Suprapubic skin (tissue), 4 donors: ENCODE data around the gene ELK4. TPM values are rescaled to one million over a fixed set of nuclear protein-coding genes. Genes with fewer than 3 reads are reported as not detected.

Experiments used
- DNase-seq, 2 donors: peaks; one replicate each; pipeline ENCODE4 v3.0.0-alpha.2; 2019; ENCODE audit warnings: low spot score in 2 of 2
- H3K27ac ChIP-seq: fragments of 200-600 bp; sonication (generic); one replicate; pipeline ENCODE4 v1.5.1; 2019
- H3K27me3 ChIP-seq: fragments of 200-600 bp; sonication (generic); one replicate; pipeline ENCODE4 v1.5.1; 2019
- H3K36me3 ChIP-seq: fragments of 200-600 bp; sonication (generic); one replicate; pipeline ENCODE4 v1.5.1; 2019
- H3K4me1 ChIP-seq: fragments of 200-600 bp; sonication (generic); one replicate; pipeline ENCODE4 v1.5.1; 2019
- H3K4me3 ChIP-seq: fragments of 200-600 bp; sonication (generic); one replicate; pipeline ENCODE4 v1.5.1; 2019; ENCODE audit warnings: mild to moderate bottlenecking
- H3K9me3 ChIP-seq: fragments of 200-600 bp; sonication (generic); one replicate; pipeline ENCODE4 v1.5.1; 2019
- CTCF ChIP-seq, 2 donors: fragments of 200-600 bp in 1 of 2; fragments of 450-650 bp in 1 of 2; sonication (generic) in 1 of 2; IDR thresholded peaks; one replicate each; pipeline ENCODE4 v1.5.1; 2016 to 2019; ENCODE audit warnings: antibody characterized with exemption in 2 of 2, mild to moderate bottlenecking in 1 of 2, moderate library complexity in 1 of 2
- EP300 ChIP-seq: sonication (generic); formaldehyde crosslinking; IDR thresholded peaks from one replicate; pipeline ENCODE4 v1.6.1; 2017; ENCODE audit warnings: antibody characterized with exemption
- POLR2A ChIP-seq, 2 donors: fragments of 450-650 bp; IDR thresholded peaks; one replicate each; pipeline ENCODE4 v1.6.1; 2017; ENCODE audit warnings: antibody characterized with exemption in 2 of 2, mild to moderate bottlenecking in 2 of 2, moderate library complexity in 2 of 2
- POLR2AphosphoS5 ChIP-seq, 3 donors: sonication (generic); formaldehyde crosslinking; IDR thresholded peaks; one replicate each; pipeline ENCODE4 v1.6.1; 2017; ENCODE audit warnings: antibody characterized with exemption in 3 of 3
- WGBS: methylation state at CpG from one replicate; pipeline ENCODE4 v1.1.5; 2018; 5-methylcytosine and 5-hydroxymethylcytosine counted together
- total RNA-seq, 4 donors: library from RNA; depleted of rRNA; stranded (reverse); fragments of >200 nt; gene quantifications; one replicate each; pipeline ENCODE4 v1.1.0, GENCODE V29; 2016

The ELK4 gene
- 10 to 100 TPM; 30.9 to 52.6 (median 43.8) TPM for total RNA-seq

- DNase-seq, result peak; percentile 99
- Histone ChIP-seq H3K27me3 (no peaks in the 10 kb centered on the region), H3K9me3 (no peaks in the 10 kb centered on the region), H3K4me3 (peak within 1 kb of the TSS; percentile 78), H3K36me3 (no peaks in the 10 kb centered on the region), H3K27ac (peak within 1 kb of the TSS; percentile 100), H3K4me1 (peaks cover 59% of the 10 kb centered on the region)
- peak; percentile 29 to 79 for TF ChIP-seq POLR2A (IDR thresholded peaks at IDR 0.05)
- peak; percentile 56 to 80 for TF ChIP-seq CTCF (IDR thresholded peaks at IDR 0.05)
- TF ChIP-seq EP300, result no peak
- peak; percentile 62 to 96 (median 91) for TF ChIP-seq POLR2AphosphoS5 (IDR thresholded peaks at IDR 0.05)
- under 1% methylated on average over 38 of the region's 83 CpGs for WGBS
Measured at GRCh38 chr1:205631768-205632668, at the start of gene ELK4. ELK4 (minus strand) TSS chr1:205632011; CDS start chr1:205623882, 8,129 bp downstream.

- WGBS, result 56% methylated on average over 3 of the region's 3 CpGs
- Histone ChIP-seq H3K27ac (no peak overlapping the region), H3K27me3 (no peaks in the 10 kb centered on the region), H3K36me3 (no peaks in the 10 kb centered on the region), H3K9me3 (no peaks in the 10 kb centered on the region), H3K4me1 (peaks cover 31% of the 10 kb centered on the region), H3K4me3 (no peak overlapping the region)
- TF ChIP-seq POLR2AphosphoS5 (IDR thresholded peaks at IDR 0.05) (no peak), POLR2A (IDR thresholded peaks at IDR 0.05) (no peak), EP300 (no peak)
- DNase-seq, result no peak
Measured at GRCh38 chr1:205681364-205681763, 49.6 kb upstream of the ELK4 start.

GRCh38 chr1:205680073-205680851 lies 48.5 kb upstream of the ELK4 start, which contains the start of gene SLC45A3:
SLC45A3 (minus strand) TSS chr1:205680509; CDS start chr1:205664656, 15,853 bp downstream.
- Histone ChIP-seq H3K36me3 (no peaks in the 10 kb centered on the region), H3K27me3 (no peaks in the 10 kb centered on the region), H3K9me3 (no peaks in the 10 kb centered on the region), H3K27ac (peak within 1 kb of the TSS; percentile 51), H3K4me3 (peak within 1 kb of the TSS; percentile 84), H3K4me1 (peaks cover 31% of the 10 kb centered on the region)
- 4% methylated on average over 31 of the region's 86 CpGs for WGBS
- TF ChIP-seq POLR2A (IDR thresholded peaks at IDR 0.05) (no peak), CTCF (IDR thresholded peaks at IDR 0.05) (no peak), POLR2AphosphoS5 (IDR thresholded peaks at IDR 0.05) (no peak), EP300 (no peak)
- DNase-seq, result no peak

- H3K27ac ChIP-seq, result no peak overlapping the region
- peak overlapping the region; percentile 84 for H3K4me3 ChIP-seq
- no peaks in the 10 kb centered on the region for H3K36me3 ChIP-seq
- no peaks in the 10 kb centered on the region for H3K27me3 ChIP-seq
- WGBS, result 76% methylated on average over 10 of the region's 10 CpGs
- TF ChIP-seq CTCF (IDR thresholded peaks at IDR 0.05) (no peak), POLR2A (IDR thresholded peaks at IDR 0.05) (no peak), POLR2AphosphoS5 (IDR thresholded peaks at IDR 0.05) (no peak), EP300 (no peak)
- peaks cover 31% of the 10 kb centered on the region for H3K4me1 ChIP-seq
- no peaks in the 10 kb centered on the region for H3K9me3 ChIP-seq
- no peak for DNase-seq
Measured at GRCh38 chr1:205678286-205679111, 46.7 kb upstream of the ELK4 start.

GRCh38 chr1:205677167-205677566 lies 45.4 kb upstream of the ELK4 start:
- Histone ChIP-seq H3K27ac (no peak overlapping the region), H3K27me3 (no peaks in the 10 kb centered on the region), H3K4me3 (no peak overlapping the region), H3K36me3 (no peaks in the 10 kb centered on the region), H3K4me1 (peaks cover 31% of the 10 kb centered on the region), H3K9me3 (no peaks in the 10 kb centered on the region)
- 91% methylated on average over 5 of the region's 5 CpGs for WGBS
- no peak for DNase-seq
- TF ChIP-seq EP300 (no peak), CTCF (IDR thresholded peaks at IDR 0.05) (no peak), POLR2A (IDR thresholded peaks at IDR 0.05) (no peak), POLR2AphosphoS5 (IDR thresholded peaks at IDR 0.05) (no peak)
